Liver (tissue), 3 donors: ENCODE measurements around the gene CNOT3.

Source experiments
- ATF3 ChIP-seq: IDR thresholded peaks from 2 replicates; pipeline ENCODE4 v1.6.1; 2016; ENCODE audit warnings: antibody characterized with exemption
- CTCF ChIP-seq: fragments of 150-350 bp; IDR thresholded peaks from 2 replicates; pipeline ENCODE4 v1.5.1; 2017; ENCODE audit warnings: improper control_type of control experiment, low read depth, low read length; ENCODE audit not compliant: missing input control
- EGR1 ChIP-seq, 2 donors: IDR thresholded peaks; 2 replicates each; pipeline ENCODE4 v1.6.1; 2016 to 2018; ENCODE audit warnings: antibody characterized with exemption in 2 of 2, low read depth in 2 of 2
- FOXA1 ChIP-seq: IDR thresholded peaks from 2 replicates; pipeline ENCODE4 v1.6.1; 2016; ENCODE audit warnings: antibody characterized with exemption
- FOXA2 ChIP-seq: IDR thresholded peaks from 2 replicates; pipeline ENCODE4 v1.6.1; 2016; ENCODE audit warnings: antibody characterized with exemption
- GABPA ChIP-seq, 2 donors: IDR thresholded peaks in 1 of 2; conservative IDR thresholded peaks in 1 of 2; 2 replicates each; pipeline ENCODE4 v1.6.1; 2016; ENCODE audit warnings: antibody characterized with exemption in 2 of 2, mild to moderate bottlenecking in 1 of 2, moderate library complexity in 1 of 2
- JUND ChIP-seq, 2 donors: IDR thresholded peaks; 2 replicates each; pipeline ENCODE4 v1.6.1; 2016; ENCODE audit warnings: antibody characterized with exemption in 2 of 2
- MAX ChIP-seq: IDR thresholded peaks from 2 replicates; pipeline ENCODE4 v1.6.1; 2016; ENCODE audit warnings: antibody characterized with exemption
- RAD21 ChIP-seq, 2 donors: IDR thresholded peaks; 2 replicates each; pipeline ENCODE4 v1.6.1; 2016; ENCODE audit warnings: antibody characterized with exemption in 2 of 2, mild to moderate bottlenecking in 2 of 2
- REST ChIP-seq: IDR thresholded peaks from 2 replicates; pipeline ENCODE4 v1.6.1; 2016; ENCODE audit warnings: antibody characterized with exemption, mild to moderate bottlenecking
- RXRA ChIP-seq, 2 donors: IDR thresholded peaks; 2 replicates each; pipeline ENCODE4 v1.6.1; 2017 to 2018; ENCODE audit warnings: antibody characterized with exemption in 2 of 2, mild to moderate bottlenecking in 1 of 2
- SP1 ChIP-seq: IDR thresholded peaks from 2 replicates; pipeline ENCODE4 v1.6.1; 2018; ENCODE audit warnings: antibody characterized with exemption, mild to moderate bottlenecking
- TAF1 ChIP-seq: conservative IDR thresholded peaks from 2 replicates; pipeline ENCODE4 v1.6.1; 2016; ENCODE audit warnings: antibody characterized with exemption, mild to moderate bottlenecking
- YY1 ChIP-seq: IDR thresholded peaks from 2 replicates; pipeline ENCODE4 v1.6.1; 2016; ENCODE audit warnings: antibody characterized with exemption, mild to moderate bottlenecking
- donor health status: healthy.
- donor health status: healthy.

- TF ChIP-seq RAD21 (IDR thresholded peaks at IDR 0.05) (no peak), CTCF (no peak), MAX (no peak), REST (no peak), SP1 (no peak), FOXA2 (no peak), EGR1 (IDR thresholded peaks at IDR 0.05; ENCODE audit: low read depth in 2 of 2) (no peak), YY1 (no peak), GABPA (IDR thresholded peaks at IDR 0.05 in 1 of 2, conservative IDR thresholded peaks at IDR 0.05 in 1 of 2) (no peak), ATF3 (no peak), RXRA (IDR thresholded peaks at IDR 0.05) (no peak), TAF1 (no peak), FOXA1 (no peak), JUND (IDR thresholded peaks at IDR 0.05) (no peak)
Observed at GRCh38 chr19:54180691-54181091, 43.1 kb downstream of the CNOT3 start.
